ENCODE results near the gene ULK1.

DNA sequence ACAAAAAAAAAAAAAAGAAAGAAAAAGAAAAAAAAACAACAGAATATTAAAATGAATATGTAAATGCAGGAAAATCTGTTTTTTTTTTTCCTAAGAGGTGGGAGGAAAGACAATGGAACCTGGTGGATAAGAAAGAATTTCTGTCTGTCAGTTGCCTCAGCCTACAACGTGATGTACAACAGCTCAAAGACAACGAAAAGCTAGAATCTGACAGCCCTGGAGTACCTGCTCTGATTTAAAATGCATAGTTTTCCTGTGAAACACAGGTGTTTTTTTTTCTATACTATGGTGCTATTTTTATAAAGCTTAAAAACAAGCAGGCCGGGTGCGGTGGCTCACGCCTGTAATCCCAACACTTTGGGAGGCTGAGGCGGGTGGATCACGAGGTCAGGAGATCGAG, 30.0 kb upstream of the ULK1 start:
- TF ChIP-seq, protein P1, sequence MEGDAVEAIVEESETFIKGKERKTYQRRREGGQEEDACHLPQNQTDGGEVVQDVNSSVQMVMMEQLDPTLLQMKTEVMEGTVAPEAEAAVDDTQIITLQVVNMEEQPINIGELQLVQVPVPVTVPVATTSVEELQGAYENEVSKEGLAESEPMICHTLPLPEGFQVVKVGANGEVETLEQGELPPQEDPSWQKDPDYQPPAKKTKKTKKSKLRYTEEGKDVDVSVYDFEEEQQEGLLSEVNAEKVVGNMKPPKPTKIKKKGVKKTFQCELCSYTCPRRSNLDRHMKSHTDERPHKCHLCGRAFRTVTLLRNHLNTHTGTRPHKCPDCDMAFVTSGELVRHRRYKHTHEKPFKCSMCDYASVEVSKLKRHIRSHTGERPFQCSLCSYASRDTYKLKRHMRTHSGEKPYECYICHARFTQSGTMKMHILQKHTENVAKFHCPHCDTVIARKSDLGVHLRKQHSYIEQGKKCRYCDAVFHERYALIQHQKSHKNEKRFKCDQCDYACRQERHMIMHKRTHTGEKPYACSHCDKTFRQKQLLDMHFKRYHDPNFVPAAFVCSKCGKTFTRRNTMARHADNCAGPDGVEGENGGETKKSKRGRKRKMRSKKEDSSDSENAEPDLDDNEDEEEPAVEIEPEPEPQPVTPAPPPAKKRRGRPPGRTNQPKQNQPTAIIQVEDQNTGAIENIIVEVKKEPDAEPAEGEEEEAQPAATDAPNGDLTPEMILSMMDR (IDR thresholded peaks at IDR 0.05) = no peak
- TF ChIP-seq ZFX (IDR thresholded peaks at IDR 0.05; ENCODE audit: borderline replicate concordance) = no peak
